Stomach (tissue), 9 donors: ENCODE data around the gene SPDYA. TPM values are rescaled to one million over a fixed set of nuclear protein-coding genes. Genes with fewer than 3 reads are reported as not detected.

ENCODE experiments used
- DNase-seq, 2 donors: peaks; one replicate each; pipeline versions ENCODE4 v3.0.0 to v3.0.0-alpha.2; 2013 to 2019
- H3K27ac ChIP-seq, 5 donors: fragments of 200-600 bp in 4 of 5; sonication (generic) in 4 of 5; one replicate each; pipeline ENCODE4 v1.5.1; 2013 to 2019; ENCODE audit warnings: mild to moderate bottlenecking in 1 of 5, moderate library complexity in 1 of 5
- H3K27me3 ChIP-seq, 3 donors: fragments of 200-600 bp; sonication (generic); one replicate each; pipeline ENCODE4 v1.5.1; 2017 to 2019; ENCODE audit warnings: mixed run types in 1 of 3
- H3K36me3 ChIP-seq, 4 donors: fragments of 200-600 bp; sonication (generic); 1 replicate in 3 of 4; 2 replicates in 1 of 4; pipeline ENCODE4 v1.5.1; 2016 to 2019
- H3K4me1 ChIP-seq, 4 donors: fragments of 200-600 bp; sonication (generic); one replicate each; pipeline ENCODE4 v1.5.1; 2016 to 2019
- H3K4me3 ChIP-seq, 4 donors: fragments of 200-600 bp; sonication (generic) in 3 of 4; one replicate each; pipeline ENCODE4 v1.5.1; 2016 to 2019; ENCODE audit warnings: mild to moderate bottlenecking in 1 of 4
- H3K9me3 ChIP-seq, 4 donors: fragments of 200-600 bp; sonication (generic); one replicate each; pipeline ENCODE4 v1.5.1; 2016 to 2019
- CTCF ChIP-seq, 7 experiments: fragments of 450-650 bp in 4 of 7; fragments of 200-600 bp in 3 of 7; sonication (generic) in 3 of 7; IDR thresholded peaks; one replicate each; pipeline ENCODE4 v1.5.1; 2016 to 2019; ENCODE audit warnings: antibody characterized with exemption in 7 of 7, control low read depth in 2 of 7, mild to moderate bottlenecking in 1 of 7
- EP300 ChIP-seq: sonication (generic); formaldehyde crosslinking; IDR thresholded peaks from one replicate; pipeline ENCODE4 v1.6.1; 2017; ENCODE audit warnings: antibody characterized with exemption
- POLR2A ChIP-seq, 4 donors: fragments of 450-650 bp; IDR thresholded peaks; one replicate each; pipeline ENCODE4 v1.6.1; 2016; ENCODE audit warnings: antibody characterized with exemption in 4 of 4, control low read depth in 2 of 4, mild to moderate bottlenecking in 1 of 4, moderate library complexity in 1 of 4
- POLR2AphosphoS5 ChIP-seq, 3 donors: sonication (generic); formaldehyde crosslinking; IDR thresholded peaks; one replicate each; pipeline ENCODE4 v1.6.1; 2016; ENCODE audit warnings: antibody characterized with exemption in 3 of 3
- WGBS, 5 donors: extraction: QIAGEN DNeasy Blood & Tissue Kit in 3 of 5; methylation state at CpG; one replicate each; pipeline versions ENCODE4 v1.1.5 to v1.1.7; 2013 to 2018; 5-methylcytosine and 5-hydroxymethylcytosine counted together
- intact Hi-C: fragments of 100-400 bp; cut with DNase I; formaldehyde crosslinking; loops from one replicate; pipeline ENCODE4 v1.15.1; 2023; ENCODE audit warnings: low total_unique reads
- polyA plus RNA-seq, 3 donors: library from polyadenylated mRNA; stranded (reverse); fragments of 200-250 nt; gene quantifications; one replicate each; pipeline ENCODE4 v1.2.3, GENCODE V29; 2013
- total RNA-seq, 5 donors: library from RNA; depleted of rRNA; stranded (reverse); fragments of >200 nt; gene quantifications; one replicate each; pipeline versions ENCODE4 v1.1.0 to v1.2.3, GENCODE V29; 2014 to 2016
- donor health status: healthy with polysubstance abuse.
- donor health status: Bipolar disorder and iron deficiency.
- donor health status: healthy.

The SPDYA gene
- total and polyA plus RNA-seq, 8 donors: 0.40 to 11.7 (median 3.9) TPM; not detected in 4

GRCh38 chr2:28818053-28818452 is 7.4 kb downstream of the SPDYA start:
- H3K4me1 ChIP-seq: peaks cover 0 to 6% (median 3%) of the 10 kb centered on the region in 4 donors
- no peaks in the 10 kb centered on the region for H3K27me3 ChIP-seq
- DNase-seq: no peak
- no peak overlapping the region for H3K27ac ChIP-seq
- intact Hi-C loops: no loop called here
- TF ChIP-seq CTCF (IDR thresholded peaks at IDR 0.05) (no peak), POLR2A (IDR thresholded peaks at IDR 0.05) (no peak), EP300 (no peak), POLR2AphosphoS5 (IDR thresholded peaks at IDR 0.05) (no peak)
- H3K9me3 ChIP-seq: no peaks in the 10 kb centered on the region
- 81 to 91% (median 90%) methylated on average over 3 of the region's 3 CpGs for WGBS, 5 donors
- H3K4me3 ChIP-seq: no peak overlapping the region
- H3K36me3 ChIP-seq: no peaks in the 10 kb centered on the region

- Histone ChIP-seq H3K27me3 (peaks cover 0 to 7% (median 0%) of the 10 kb centered on the region in 3 donors), H3K4me1 (peaks cover 0 to 6% (median 3%) of the 10 kb centered on the region in 4 donors), H3K4me3 (no peak overlapping the region), H3K27ac (no peak overlapping the region), H3K9me3 (no peaks in the 10 kb centered on the region), H3K36me3 (no peaks in the 10 kb centered on the region)
- WGBS, 5 donors: 1 to 6% (median 3%) methylated on average over 8 of the region's 8 CpGs
- peak; percentile 46 to 81 for DNase-seq
- TF ChIP-seq POLR2AphosphoS5 (IDR thresholded peaks at IDR 0.05) (no peak), EP300 (no peak), CTCF (IDR thresholded peaks at IDR 0.05) (peak in 5 of 7 experiments; percentile 53 to 72 (median 63))
- intact Hi-C loops: loop anchor here (10.0 kb wide), 1 partner anchor 373 kb away; no protein-coding TSS in a partner anchor
These were observed 10.8 kb downstream of the SPDYA start for GRCh38 chr2:28821295-28821958.

GRCh38 chr2:28822036-28822435 is 11.4 kb downstream of the SPDYA start:
- Histone ChIP-seq H3K27me3 (peaks cover 0 to 7% (median 0%) of the 10 kb centered on the region in 3 donors), H3K27ac (no peak overlapping the region), H3K9me3 (no peaks in the 10 kb centered on the region), H3K4me1 (peaks cover 0 to 6% (median 3%) of the 10 kb centered on the region in 4 donors), H3K36me3 (no peaks in the 10 kb centered on the region), H3K4me3 (no peak overlapping the region)
- TF ChIP-seq POLR2A (IDR thresholded peaks at IDR 0.05) (no peak), CTCF (IDR thresholded peaks at IDR 0.05) (no peak), POLR2AphosphoS5 (IDR thresholded peaks at IDR 0.05) (no peak), EP300 (no peak)
- intact Hi-C loops: loop anchor here (10.0 kb wide), 1 partner anchor 373 kb away; no protein-coding TSS in a partner anchor
- no peak for DNase-seq

GRCh38 chr2:28824207-28824606 is 13.6 kb downstream of the SPDYA start:
- H3K27ac ChIP-seq: no peak overlapping the region
- H3K4me1 ChIP-seq: peaks cover 0 to 12% (median 3%) of the 10 kb centered on the region in 4 donors
- H3K9me3 ChIP-seq: no peaks in the 10 kb centered on the region
- H3K4me3 ChIP-seq: no peak overlapping the region
- no peaks in the 10 kb centered on the region for H3K36me3 ChIP-seq
- 96 to 100% (median 97%) methylated on average over 2 of the region's 2 CpGs for WGBS, 5 donors
- H3K27me3 ChIP-seq: peaks cover 0 to 7% (median 0%) of the 10 kb centered on the region in 3 donors
- TF ChIP-seq CTCF (IDR thresholded peaks at IDR 0.05) (no peak), POLR2A (IDR thresholded peaks at IDR 0.05) (no peak), POLR2AphosphoS5 (IDR thresholded peaks at IDR 0.05) (no peak), EP300 (no peak)
- intact Hi-C loops: loop anchor here (10.0 kb wide), 1 partner anchor 371 kb away; no protein-coding TSS in a partner anchor
- DNase-seq: no peak
